Amniotic stem cell (primary cell): ENCODE results near the gene FAM168B.
"Not testable (repeated sequence)": the region's sequence is repeated elsewhere in the genome, so short reads cannot be mapped to it uniquely, and the experiment has no call there.

Source experiments
- DNase-seq: peaks from one replicate; lab custom pipeline; 2025; lab: John Stamatoyannopoulos, UW

Gene FAM168B, protein sequence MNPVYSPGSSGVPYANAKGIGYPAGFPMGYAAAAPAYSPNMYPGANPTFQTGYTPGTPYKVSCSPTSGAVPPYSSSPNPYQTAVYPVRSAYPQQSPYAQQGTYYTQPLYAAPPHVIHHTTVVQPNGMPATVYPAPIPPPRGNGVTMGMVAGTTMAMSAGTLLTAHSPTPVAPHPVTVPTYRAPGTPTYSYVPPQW

DNA sequence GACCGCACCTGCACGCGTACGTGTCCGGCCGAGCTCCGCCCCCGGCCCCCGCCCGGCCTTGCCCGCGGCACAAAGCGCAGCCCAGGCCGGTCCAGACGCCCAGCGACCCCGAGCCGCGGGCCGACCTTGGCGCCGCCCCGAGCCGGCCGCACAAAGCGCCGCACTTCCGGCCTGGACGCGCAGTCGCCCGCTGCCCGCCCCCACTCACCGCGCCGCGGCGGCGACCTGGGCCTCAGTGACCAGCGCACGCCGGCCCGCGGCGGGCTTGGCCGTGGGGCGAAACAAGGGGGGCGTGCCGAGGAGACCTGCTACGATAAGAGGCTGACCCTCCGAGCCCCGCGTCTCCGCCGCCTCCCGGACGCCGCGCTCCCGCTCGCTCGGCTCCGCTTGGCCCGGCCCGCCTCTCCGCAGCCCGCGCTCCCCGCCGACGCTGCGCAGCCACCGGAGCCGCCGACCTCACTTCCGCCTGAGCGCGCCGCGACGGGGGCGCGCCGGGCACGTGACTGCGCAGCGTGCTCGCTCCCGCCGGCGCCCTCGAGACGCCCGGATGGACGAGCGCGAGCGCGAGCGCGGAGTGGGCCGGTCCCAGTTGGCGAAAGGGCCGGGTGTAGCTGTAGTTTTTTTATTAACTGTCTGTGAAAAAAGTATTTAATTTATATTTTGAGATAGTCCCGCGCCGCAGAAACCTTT is at the start of gene FAM168B:
TSS of gene FAM168B (minus strand) at position 455 of the 690 bp plus-strand sequence. CDS start 10,814 bp downstream, outside the sequence.
- peak; percentile 64 for DNase-seq

GRCh38 chr2:131142849-131143248 is 49.6 kb upstream of the FAM168B start:
- no peak for DNase-seq

- DNase-seq: no peak
Observed at GRCh38 chr2:131140581-131140980, 47.3 kb upstream of the FAM168B start.

DNA sequence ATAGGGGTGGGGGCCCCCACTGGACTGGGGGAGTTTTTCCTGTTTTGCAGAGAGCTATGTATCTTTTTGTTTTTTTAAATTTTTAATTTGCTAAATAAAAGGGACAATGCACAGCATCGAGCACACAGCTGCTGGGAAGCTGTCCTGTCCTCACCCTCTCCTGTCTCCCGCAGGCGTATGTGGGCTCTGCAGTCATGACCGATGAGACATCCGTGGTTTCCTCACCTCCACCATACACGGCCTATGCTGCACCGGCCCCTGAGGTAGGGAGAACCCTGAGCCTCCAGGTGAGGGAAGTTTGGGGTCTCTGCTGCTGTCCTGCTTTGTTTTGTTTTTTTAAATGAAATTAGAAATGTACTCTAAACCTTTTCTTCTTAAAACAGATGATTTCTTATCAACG is 39.5 kb upstream of the FAM168B start:
- no peak for DNase-seq

- DNase-seq: no peak
Observed at GRCh38 chr2:131130298-131130596, 37.0 kb upstream of the FAM168B start.

- no peak for DNase-seq
Observed at GRCh38 chr2:131127981-131128380, 34.7 kb upstream of the FAM168B start.

GRCh38 chr2:131127076-131127475 is 33.8 kb upstream of the FAM168B start:
- DNase-seq: no peak

GRCh38 chr2:131126436-131126835 is 33.2 kb upstream of the FAM168B start:
- no peak for DNase-seq

DNA sequence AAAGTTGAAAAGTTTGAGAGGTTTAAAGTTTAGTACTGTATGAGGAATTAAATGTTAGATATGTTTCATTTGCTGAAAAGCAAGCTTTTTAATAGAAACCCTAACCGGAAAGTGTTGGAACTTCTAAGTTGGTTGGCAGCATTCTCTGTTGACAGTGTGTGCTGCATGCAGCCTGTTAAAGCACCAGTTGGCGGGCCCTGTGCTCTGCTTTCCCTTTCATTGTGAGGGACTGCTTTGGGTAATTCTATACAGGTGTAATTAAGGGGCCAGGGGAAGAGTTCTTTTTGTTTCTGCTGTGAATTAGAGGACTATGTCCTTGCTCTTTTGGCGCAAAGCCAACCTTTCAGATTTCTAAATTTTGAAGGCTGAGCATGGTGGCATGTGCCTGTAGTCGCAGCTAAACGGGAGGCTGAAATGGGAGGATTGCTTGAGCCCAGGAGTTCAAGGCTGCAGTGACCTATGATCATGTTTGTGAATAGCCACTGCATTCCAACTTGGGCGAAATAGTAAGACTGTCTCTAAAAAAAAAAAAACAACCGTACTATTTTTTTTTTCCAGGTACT is 32.0 kb upstream of the FAM168B start:
- no peak for DNase-seq

DNA sequence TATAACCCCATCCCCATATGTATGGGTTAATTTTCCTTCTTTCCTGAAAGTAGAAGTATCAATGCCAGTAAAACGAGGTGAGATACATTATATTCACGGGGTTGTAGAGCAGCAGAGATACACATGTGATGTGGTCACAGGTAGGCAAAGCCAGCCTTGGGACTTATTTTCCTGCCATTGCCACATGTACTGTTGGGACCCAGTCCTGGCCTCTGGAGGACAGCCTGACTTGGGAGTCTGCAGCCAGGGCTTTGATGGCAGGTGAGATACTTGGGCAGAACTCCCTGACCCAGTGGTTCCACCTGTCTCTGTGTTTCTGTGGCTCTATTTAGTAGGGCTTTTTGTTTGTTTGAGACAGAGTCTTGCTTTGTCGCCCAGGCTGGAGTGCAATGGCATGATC is 29.9 kb upstream of the FAM168B start:
- no peak for DNase-seq

GRCh38 chr2:131122496-131122895 is 29.2 kb upstream of the FAM168B start:
- no peak for DNase-seq

DNA sequence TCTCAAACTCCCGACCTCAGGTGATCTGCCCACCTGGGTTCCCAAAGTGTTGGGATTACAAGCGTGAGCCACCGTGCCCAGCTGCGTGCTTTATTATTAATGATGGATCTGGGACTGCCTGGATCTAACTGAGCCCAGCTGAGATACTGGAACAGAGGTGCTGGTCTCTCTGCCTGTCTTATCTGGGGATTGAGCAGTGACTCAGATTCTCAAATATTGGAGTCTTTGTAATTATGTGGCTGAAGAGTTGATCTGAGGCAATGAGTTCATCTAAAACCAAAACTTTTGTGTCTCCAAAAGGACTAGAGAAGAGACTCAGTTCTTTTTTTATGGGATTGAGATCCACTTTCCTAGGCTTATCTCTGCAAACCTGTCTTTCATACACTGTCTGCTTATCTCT is 28.2 kb upstream of the FAM168B start:
- DNase-seq: no peak

GRCh38 chr2:131120815-131121317 is 27.6 kb upstream of the FAM168B start:
- DNase-seq: no peak

GRCh38 chr2:131115752-131116151 is 22.5 kb upstream of the FAM168B start:
- no peak for DNase-seq

GRCh38 chr2:131114950-131115349 is 21.7 kb upstream of the FAM168B start:
- DNase-seq: not testable (repeated sequence)

DNA sequence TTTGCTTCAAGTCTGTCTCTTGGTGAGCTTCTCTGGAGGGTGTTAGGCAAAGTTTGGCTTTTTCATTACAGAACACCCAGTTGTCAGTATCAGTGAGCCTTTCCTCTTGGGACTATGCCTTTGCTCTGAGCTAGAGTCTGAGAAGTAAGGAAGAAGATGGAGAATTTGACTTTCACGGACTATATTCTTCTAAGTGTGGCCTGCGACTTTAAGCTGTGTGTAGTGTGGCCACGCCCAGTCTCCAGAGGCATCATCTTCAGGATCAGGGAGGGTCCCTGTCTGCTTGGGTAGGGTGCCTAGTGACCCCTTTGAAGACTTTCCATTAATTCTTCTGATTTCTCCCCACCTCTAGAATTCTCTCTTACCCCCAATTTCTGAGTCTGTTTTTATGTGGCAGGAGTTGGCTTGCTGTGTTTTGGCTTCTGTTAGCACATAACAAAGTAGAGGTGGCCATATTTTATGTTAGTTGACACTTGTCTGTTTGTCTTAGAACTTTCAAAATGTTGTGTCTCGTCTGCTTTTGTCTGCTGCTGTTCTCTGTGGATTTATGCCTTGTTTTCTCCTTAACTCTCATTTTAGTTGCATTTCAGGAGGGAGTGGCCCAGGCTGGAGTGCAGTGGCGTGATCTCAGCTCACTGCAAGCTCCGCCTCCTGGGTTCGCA is 20.4 kb upstream of the FAM168B start:
- no peak for DNase-seq

DNA sequence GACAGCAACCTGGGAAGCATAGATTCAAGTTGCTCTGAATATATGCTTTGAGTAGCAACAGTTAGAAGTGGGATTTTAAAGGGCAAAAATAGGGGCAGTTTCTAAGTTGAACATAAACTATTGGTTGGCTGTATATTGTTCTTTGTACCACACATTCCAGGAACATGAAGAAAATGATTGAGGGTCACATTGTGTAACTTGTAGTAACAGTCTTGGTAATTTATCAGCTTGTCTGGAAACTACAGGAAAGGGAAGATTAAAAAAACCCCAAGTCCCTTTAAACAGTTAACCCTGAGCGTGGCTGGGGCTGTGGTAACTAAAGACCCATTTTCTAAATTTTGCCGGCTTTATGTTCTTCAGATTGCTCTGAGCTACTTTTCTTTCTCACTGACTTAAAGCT is 19.3 kb upstream of the FAM168B start:
- no peak for DNase-seq

DNA sequence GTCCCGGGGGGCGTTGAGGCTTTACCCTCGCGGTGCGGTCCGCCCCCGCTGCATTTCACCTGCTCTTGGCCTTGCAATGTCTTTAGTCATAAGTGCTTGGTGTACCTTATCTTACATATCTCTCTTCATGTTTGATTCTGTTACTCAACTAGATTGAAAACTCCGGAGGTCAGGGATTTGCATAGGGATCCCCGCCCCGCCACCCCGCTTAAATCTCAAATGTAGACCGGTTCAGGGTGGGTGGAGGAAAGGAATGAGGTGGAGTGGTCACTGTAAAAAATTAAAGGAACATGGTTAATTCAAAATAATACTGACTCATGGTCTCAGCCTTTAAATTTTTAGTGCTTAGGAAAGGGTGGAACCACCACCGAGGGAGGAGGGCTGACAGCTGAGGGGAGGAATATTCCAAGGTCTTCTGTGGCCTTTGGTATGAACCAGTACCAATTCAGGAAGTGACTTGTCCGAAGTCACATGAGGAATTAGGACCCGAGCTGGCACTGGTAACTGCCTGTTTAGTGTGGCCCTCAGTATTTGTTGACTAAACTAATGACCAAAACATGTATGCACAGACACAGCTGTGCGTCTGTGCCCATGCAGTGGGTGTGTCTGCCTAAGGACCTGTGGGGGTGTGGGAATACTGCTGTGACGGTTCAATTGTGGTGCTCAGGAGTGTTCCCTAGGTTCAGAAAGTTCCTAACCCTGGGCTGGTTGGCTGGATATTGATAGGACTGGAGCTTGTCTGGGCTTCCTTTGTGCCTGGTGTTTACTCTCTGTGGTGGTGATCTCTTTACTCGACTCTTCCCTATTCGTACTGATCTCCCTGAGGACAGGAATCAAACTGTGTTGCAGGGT is 12.9 kb upstream of the FAM168B start:
- no peak for DNase-seq

DNA sequence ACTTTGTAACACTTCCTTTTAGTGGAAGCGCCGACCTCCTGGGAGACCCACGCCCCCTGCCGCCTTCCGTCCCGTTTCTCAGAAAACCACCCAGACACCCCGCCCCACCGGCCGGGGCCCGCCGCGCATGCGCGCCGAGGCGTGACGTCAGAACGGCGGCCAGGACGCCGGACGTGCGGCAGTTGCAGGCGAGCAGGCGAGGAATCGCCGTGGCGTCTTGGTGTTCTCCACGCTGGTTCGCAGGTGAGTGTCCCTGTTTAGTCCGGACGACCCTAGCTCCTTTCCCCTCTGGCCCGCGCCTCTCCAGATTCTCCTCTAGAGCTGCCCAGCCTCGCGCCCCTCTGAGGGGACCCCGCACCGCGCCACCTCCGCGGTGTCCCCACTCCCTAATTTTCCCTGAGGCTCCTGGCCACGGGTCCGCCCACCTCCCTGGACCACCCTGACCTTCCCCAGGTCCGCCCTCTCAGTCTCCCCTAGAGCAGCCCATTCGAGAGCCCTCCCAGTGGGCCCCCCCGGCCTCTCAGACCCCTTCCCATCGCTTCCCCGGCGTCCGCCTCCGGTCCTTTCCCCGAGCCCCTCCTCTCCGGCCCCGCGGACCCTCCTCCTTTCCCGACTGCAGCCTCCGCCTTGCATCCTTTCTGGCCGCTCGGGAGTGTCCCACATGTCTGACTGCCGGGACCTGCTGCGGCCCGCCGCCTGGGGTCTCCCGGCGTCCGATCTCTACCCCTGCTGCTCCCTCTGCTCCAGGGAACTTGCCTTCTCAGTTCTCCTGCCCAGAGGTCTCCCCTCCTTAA is 12.1 kb upstream of the FAM168B start, which contains the start of gene PLEKHB2:
TSS of gene PLEKHB2 (plus strand) at position 181 of the 794 bp plus-strand sequence. CDS start 15,606 bp downstream, outside the sequence.
- DNase-seq: peak; percentile 57

DNA sequence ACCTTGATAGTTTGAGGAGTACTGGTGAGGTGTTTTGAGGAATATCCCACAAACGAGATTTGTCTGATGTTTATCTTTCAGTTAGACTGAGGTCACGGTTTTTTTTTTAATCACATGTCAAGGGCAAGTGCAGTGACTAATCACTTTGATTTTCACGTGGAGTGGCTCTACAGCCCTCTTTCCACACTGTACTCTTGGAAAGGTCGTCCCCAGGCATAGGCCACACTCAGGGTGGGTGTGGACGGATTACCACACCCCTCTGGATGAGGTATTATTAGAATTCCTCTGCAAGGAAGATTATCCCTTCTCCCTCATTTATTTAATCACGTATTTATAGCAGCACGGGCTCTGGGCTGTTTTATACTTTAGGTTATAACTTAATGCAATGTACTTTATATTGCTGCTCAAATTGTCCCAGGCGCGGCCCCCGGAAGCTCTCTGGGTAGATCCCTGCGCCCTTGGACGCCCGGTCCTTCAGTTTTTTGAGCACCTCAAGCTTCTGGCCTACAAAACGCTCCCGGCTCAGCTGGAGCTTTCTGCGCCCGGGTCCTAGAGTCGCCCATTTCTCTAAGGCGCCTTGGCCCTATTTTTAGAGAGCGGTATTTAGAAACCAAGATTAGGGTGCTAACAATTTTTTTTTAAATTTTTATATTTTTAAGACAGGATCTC is 11.4 kb upstream of the FAM168B start:
- peak; percentile 55 for DNase-seq
